ENCODE results near the gene NKD1. TPM values are rescaled to one million over a fixed set of nuclear protein-coding genes. Genes with fewer than 3 reads are reported as not detected.

Gene NKD1
- total RNA-seq, 2 experiments from 2014 or later: 0.04 to 0.06 TPM

DNA sequence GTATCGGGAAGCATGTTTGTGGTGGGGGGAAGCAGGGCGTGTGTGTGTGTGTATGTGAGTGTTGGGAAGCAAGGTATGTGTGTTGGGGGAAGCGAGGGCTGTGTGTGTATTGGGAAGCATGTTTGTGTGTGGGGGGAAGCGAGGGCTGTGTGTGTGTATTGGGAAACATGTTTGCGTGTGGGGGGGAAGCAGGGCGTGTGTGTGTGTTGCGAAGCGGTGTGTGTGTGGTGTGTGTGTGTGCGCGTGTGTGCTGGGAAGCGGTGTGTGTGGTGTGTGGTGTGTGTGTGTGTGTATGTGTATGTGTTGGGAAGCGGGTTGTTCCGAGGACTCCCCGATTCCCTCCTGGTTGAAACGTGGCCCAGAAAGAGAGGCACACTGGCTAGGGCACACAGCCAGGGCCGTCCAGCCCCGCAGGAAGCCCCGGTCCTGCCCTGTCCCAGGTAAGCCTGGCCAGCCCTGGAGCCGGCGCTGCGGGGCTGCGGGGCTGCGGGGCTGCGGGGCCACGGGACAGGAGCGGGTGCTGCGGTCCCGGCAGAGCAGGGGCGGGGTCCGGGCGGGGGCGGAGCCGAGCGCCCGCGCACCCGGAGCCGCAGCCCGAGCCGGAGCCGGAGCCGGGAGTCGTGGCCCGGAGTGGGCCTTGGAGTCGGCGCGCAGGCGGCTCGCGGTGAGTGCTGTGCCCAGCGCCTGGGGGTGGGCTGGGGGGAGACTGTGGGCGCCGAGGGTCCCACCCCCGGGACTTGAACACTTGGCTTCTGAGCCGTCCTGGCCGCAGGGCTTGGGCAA, 145.0 kb downstream of the NKD1 start, which contains the start of gene NOD2:
Gene NOD2 (plus strand): TSS at position 608 of the 783 bp plus-strand sequence. CDS start 5,890 bp downstream, outside the sequence.
- no peak for DNase-seq (ENCODE audit: low spot score)
- no TSS peak for BruUV-seq (replicated peaks)
- Histone ChIP-seq H3K27ac (ENCODE audit: low read depth, low read length, poor library complexity, severe bottlenecking) (no peak within 1 kb of the TSS), H2AFZ (ENCODE audit: low read length) (no peak within 1 kb of the TSS), H3K79me2 (ENCODE audit: insufficient read depth, low read depth, low read length) (no peaks in the 10 kb centered on the region), H3K4me2 (ENCODE audit: low read length) (no peak within 1 kb of the TSS), H3K9me3 (ENCODE audit: low read length) (no peaks in the 10 kb centered on the region), H3K4me3 (ENCODE audit: low read depth, low read length, poor library complexity, severe bottlenecking) (no peak within 1 kb of the TSS), H4K20me1 (ENCODE audit: insufficient read depth, low read length) (no peaks in the 10 kb centered on the region), H3K4me1 (ENCODE audit: insufficient read depth, low read length, poor library complexity, severe bottlenecking) (no peaks in the 10 kb centered on the region), H3K9me2 (ENCODE audit: insufficient read depth, low read length) (no peaks in the 10 kb centered on the region), H3K36me3 (ENCODE audit: insufficient read depth, low read length) (no peaks in the 10 kb centered on the region)
- TF ChIP-seq EZH2phosphoT487 (IDR thresholded peaks at IDR 0.05; ENCODE audit: borderline replicate concordance, low read depth, low read length): no peak
- TF ChIP-seq, protein P1, sequence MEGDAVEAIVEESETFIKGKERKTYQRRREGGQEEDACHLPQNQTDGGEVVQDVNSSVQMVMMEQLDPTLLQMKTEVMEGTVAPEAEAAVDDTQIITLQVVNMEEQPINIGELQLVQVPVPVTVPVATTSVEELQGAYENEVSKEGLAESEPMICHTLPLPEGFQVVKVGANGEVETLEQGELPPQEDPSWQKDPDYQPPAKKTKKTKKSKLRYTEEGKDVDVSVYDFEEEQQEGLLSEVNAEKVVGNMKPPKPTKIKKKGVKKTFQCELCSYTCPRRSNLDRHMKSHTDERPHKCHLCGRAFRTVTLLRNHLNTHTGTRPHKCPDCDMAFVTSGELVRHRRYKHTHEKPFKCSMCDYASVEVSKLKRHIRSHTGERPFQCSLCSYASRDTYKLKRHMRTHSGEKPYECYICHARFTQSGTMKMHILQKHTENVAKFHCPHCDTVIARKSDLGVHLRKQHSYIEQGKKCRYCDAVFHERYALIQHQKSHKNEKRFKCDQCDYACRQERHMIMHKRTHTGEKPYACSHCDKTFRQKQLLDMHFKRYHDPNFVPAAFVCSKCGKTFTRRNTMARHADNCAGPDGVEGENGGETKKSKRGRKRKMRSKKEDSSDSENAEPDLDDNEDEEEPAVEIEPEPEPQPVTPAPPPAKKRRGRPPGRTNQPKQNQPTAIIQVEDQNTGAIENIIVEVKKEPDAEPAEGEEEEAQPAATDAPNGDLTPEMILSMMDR (conservative IDR thresholded peaks at IDR 0.05; ENCODE audit: low read length): no peak
- ChIA-PET CTCF (ENCODE audit: unreplicated experiment) (no interaction called here), POLR2A (no interaction called here)
- intact Hi-C loops (cut with micrococcal nuclease; ENCODE audit: unreplicated experiment): no loop called here

DNA sequence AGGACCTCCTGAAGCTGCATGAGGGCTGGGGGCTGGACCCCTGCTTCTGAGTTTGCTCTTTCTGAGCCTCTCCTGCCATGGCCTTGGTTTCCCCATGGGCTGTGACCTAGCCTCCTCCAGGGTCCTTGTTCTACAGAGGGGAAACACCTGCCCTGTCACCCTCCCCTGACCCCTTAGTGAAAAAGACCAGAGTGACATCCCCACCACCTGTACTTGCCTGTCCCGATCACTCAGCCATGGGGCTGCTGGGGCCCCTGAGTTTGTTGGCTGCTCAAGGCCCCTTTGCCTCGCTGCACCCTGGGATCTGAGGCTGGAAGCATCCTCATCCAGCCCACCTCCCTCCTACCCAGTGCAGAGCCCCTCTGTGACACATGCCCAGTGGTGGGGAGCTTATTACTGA, 146.0 kb downstream of the NKD1 start:
- Histone ChIP-seq H3K4me2 (ENCODE audit: low read length) (no peak overlapping the region), H3K4me3 (ENCODE audit: low read depth, low read length, poor library complexity, severe bottlenecking) (no peak overlapping the region), H2AFZ (ENCODE audit: low read length) (no peak overlapping the region), H4K20me1 (ENCODE audit: insufficient read depth, low read length) (no peaks in the 10 kb centered on the region), H3K36me3 (ENCODE audit: insufficient read depth, low read length) (no peaks in the 10 kb centered on the region), H3K27ac (ENCODE audit: low read depth, low read length, poor library complexity, severe bottlenecking) (no peak overlapping the region), H3K9me2 (ENCODE audit: insufficient read depth, low read length) (no peaks in the 10 kb centered on the region), H3K4me1 (ENCODE audit: insufficient read depth, low read length, poor library complexity, severe bottlenecking) (no peaks in the 10 kb centered on the region), H3K79me2 (ENCODE audit: insufficient read depth, low read depth, low read length) (no peaks in the 10 kb centered on the region), H3K9me3 (ENCODE audit: low read length) (no peaks in the 10 kb centered on the region)
- DNase-seq (ENCODE audit: low spot score): no peak
- CTCF ChIA-PET (ENCODE audit: unreplicated experiment): no interaction called here
- intact Hi-C loops (cut with micrococcal nuclease; ENCODE audit: unreplicated experiment): no loop called here
- BruUV-seq (replicated peaks): no TSS peak
- POLR2A ChIA-PET: interaction anchor here (0.7 kb wide), 1 partner anchor 1595 kb away, joined by 4 read pairs; no protein-coding TSS in a partner anchor
- TF ChIP-seq, protein P1 (conservative IDR thresholded peaks at IDR 0.05; ENCODE audit: low read length): no peak
- no peak for TF ChIP-seq EZH2phosphoT487 (IDR thresholded peaks at IDR 0.05; ENCODE audit: borderline replicate concordance, low read depth, low read length)
